Thymus (tissue), 11 donors: ENCODE results near the gene CRYBA4. TPM values are rescaled to one million over a fixed set of nuclear protein-coding genes. Genes with fewer than 3 reads are reported as not detected.

Source experiments
- DNase-seq, 9 donors: peaks; one replicate each; pipeline ENCODE4 v3.0.0-alpha.2; 2013; ENCODE audit warnings: low spot score in 9 of 9, low read depth in 6 of 9, missing footprints in 1 of 9
- H3K27ac ChIP-seq, 2 donors: one replicate each; pipeline ENCODE4 v1.5.1; 2013; ENCODE audit warnings: control low read depth in 1 of 2, low read depth in 1 of 2, low read length in 1 of 2, mild to moderate bottlenecking in 1 of 2, moderate library complexity in 1 of 2
- H3K27me3 ChIP-seq, 2 donors: one replicate each; pipeline ENCODE4 v1.5.1; 2013; ENCODE audit warnings: low read length in 1 of 2; ENCODE audit not compliant: control insufficient read depth in 2 of 2, insufficient read depth in 1 of 2
- H3K36me3 ChIP-seq, 2 donors: one replicate each; pipeline ENCODE4 v1.5.1; 2013; ENCODE audit warnings: low read length in 1 of 2, mild to moderate bottlenecking in 1 of 2, moderate library complexity in 1 of 2; ENCODE audit not compliant: control insufficient read depth in 2 of 2, insufficient read depth in 2 of 2
- H3K4me1 ChIP-seq, 2 donors: one replicate each; pipeline ENCODE4 v1.5.1; 2013; ENCODE audit warnings: low read length in 2 of 2; ENCODE audit not compliant: control insufficient read depth in 2 of 2, insufficient read depth in 2 of 2
- H3K4me3 ChIP-seq, 2 donors: one replicate each; pipeline ENCODE4 v1.5.1; 2013; ENCODE audit warnings: low read length in 2 of 2, control low read depth in 1 of 2, mild to moderate bottlenecking in 1 of 2
- H3K9me3 ChIP-seq, 2 donors: one replicate each; pipeline ENCODE4 v1.5.1; 2013; ENCODE audit warnings: low read length in 1 of 2, mild to moderate bottlenecking in 1 of 2; ENCODE audit not compliant: control insufficient read depth in 2 of 2, insufficient read depth in 1 of 2
- WGBS: extraction: QIAGEN DNeasy Blood & Tissue Kit; methylation state at CpG from one replicate; pipeline ENCODE4 v1.1.7; 2013; 5-methylcytosine and 5-hydroxymethylcytosine counted together
- polyA plus RNA-seq: library from polyadenylated mRNA; stranded (reverse); fragments of 200-250 nt; gene quantifications from one replicate; pipeline ENCODE4 v1.2.3, GENCODE V29; 2013
- total RNA-seq: library from RNA; stranded (reverse); fragments of 120-200 nt; gene quantifications from one replicate; pipeline ENCODE4 v1.2.4, GENCODE V29; 2013
- donor health status: healthy.

The CRYBA4 gene
- total and polyA plus RNA-seq, 2 donors, result 0.47 to 1.6 TPM

DNA sequence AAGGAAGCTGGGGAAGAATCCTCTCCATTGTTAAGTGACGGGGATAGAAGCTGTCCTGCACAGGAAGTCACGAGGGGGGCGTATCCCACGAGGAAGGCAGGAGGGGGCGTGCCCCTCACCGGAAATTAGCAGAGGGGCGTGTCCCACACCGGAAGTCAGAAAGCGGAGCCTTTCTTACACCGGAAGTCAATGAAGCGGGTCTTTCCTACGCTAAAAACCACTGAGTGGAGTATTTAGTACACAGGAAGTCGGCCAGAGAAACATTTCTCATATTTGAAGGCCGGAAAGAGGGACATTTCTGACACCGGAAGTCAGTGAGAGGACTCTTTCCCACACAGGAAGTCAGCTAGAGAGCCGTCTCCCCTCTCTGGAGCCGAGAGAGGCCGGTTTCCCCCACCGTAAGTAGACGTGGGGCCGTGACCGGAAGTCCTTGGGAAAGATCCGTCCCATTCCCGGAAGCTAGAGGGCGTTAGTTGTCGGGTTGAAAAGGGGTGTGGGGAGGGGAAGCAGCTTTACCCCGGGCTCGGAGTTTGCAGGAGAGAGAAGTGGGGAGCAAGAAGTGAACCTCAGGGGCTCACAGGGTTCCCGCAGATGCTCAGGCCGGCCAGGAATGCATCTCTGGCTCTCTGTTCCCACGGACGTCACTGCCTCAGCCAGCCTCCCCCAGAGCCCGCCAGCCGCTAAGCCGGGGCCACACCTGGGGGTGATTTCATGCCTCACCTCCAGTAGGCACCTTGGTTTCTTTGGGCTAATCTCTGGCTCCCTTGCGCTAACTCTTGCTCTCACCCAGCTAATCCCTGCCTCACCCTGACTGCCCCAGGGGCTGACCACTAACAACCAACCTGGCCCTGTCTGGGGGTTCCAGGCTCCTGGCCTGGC, 51.1 kb downstream of the CRYBA4 start:
- Histone ChIP-seq H3K4me1 (peaks cover 19 to 38% of the 10 kb centered on the region in 2 donors), H3K27ac (peak overlapping the region; percentile 99), H3K9me3 (peaks cover 0 to 2% of the 10 kb centered on the region in 2 donors), H3K4me3 (peak overlapping the region; percentile 84 to 93), H3K36me3 (peaks cover 0 to 6% of the 10 kb centered on the region in 2 donors), H3K27me3 (no peaks in the 10 kb centered on the region)
- WGBS, result under 1% methylated on average over 36 of the region's 36 CpGs
- peak; percentile 84 to 97 (median 92) for DNase-seq

DNA sequence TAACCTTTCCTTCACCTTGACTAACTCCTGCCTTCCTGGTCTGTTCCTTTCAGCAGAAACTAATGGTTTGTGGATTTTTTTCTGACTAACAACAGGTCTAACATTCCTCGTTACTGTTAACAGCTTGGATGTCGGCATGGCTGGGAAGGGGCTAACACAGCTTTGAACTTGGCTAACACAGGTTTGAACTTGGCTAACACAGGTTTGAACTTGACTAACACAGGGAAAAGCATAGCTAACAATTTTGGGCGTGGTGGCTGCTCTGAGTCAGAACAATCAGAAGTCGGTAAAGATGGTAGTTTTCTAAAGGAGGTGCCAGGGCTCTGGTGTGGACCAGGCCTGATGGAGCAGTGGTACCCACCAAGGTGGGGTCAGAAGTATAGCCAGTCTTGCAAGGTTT, 51.7 kb downstream of the CRYBA4 start:
- 46% methylated on average over 4 of the region's 4 CpGs for whole genome bisulfite sequencing

DNA sequence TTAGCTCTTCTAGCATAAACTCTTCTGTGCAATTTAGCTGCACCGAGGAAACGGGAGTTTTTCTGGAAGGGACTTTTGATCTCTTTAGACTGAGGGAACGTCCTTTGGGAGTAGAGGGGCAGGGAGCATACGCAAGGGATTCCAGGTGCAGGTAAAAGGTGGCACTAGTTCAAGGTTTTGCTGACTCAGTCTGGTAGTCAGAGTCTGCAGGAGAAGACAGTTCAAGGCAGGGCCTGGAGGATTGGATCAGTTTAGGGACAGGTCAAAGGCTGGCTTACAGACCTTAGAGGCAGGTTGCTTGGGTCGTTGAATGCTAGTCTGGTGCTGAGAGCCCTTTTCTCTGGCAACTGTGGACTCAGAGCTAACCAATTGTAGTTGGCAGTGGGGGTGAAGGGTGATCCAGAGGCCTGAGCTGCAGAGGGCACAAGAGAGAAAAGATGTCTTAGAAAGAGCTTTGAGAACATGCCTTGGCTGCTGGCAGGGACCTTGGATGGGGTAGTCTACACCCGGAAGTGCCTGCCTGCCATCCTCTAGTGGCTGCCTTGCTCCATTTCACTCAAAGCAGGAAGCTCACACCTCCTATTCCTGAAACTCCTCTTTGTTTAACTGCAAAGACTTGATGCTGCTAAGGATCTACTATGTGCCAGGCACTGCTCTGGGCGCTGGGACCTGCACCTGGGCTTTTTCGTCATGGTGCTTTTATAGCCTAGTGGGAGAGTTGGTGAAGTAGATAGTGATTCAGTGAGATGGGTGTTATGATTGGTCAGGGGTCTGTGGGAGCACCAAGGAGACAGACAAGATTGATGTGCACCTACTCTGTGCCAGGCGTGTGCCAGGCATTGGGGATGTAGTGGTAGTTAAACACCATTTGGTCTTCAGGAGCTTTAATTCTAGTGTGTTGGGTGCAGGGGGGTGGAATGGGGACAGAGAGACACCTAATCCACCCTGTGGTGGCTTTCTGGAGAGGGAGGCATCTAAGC, 52.7 kb downstream of the CRYBA4 start:
- DNase-seq, result no peak
- Histone ChIP-seq H3K4me3 (peak overlapping the region; percentile 8 to 84), H3K9me3 (peaks cover 0 to 2% of the 10 kb centered on the region in 2 donors), H3K27ac (peak overlapping the region in 1 of 2 donors; percentile 50), H3K36me3 (peaks cover 0 to 6% of the 10 kb centered on the region in 2 donors), H3K4me1 (peaks cover 19 to 38% of the 10 kb centered on the region in 2 donors), H3K27me3 (no peaks in the 10 kb centered on the region)
- 87% methylated on average over 9 of the region's 9 CpGs for WGBS

More for the DNA sequence above, 51.7 kb downstream of the CRYBA4 start:
- peaks cover 0 to 6% of the 10 kb centered on the region in 2 donors for H3K36me3 ChIP-seq
- H3K4me1 ChIP-seq, result peaks cover 19 to 38% of the 10 kb centered on the region in 2 donors
- no peaks in the 10 kb centered on the region for H3K27me3 ChIP-seq
- H3K4me3 ChIP-seq, result peak overlapping the region; percentile 84 to 93
- peak overlapping the region; percentile 99 for H3K27ac ChIP-seq
- DNase-seq, result peak in 1 of 9 donors; percentile 18
- H3K9me3 ChIP-seq, result peaks cover 0 to 2% of the 10 kb centered on the region in 2 donors

DNA sequence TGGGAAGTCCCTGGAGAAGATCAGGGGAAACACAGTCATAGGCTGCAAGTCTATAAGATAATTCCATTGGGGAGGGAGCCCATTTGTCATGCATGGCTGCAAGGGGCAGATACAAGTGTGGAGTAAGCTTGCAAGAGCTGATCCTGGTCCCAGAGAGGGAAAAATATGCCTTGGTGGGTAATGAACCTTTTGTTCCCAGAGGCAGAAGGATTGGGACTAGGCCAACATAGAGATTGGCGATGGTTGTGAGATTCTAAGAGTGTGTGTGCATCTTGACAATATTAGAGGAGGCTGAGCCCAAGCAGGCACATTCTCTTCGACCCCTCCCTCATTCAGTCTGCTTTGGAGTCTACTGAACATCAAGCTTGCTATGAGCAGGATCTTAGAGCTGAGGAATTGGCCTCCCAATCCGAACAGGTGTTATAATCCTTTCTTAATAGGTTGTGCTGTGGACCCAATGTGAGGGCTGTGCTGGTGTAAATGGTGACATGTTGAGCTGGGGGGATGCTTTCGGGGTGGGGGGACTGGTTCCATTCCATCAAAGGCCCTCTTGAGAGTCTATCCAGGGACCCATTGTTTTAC, 54.0 kb downstream of the CRYBA4 start:
- H3K27me3 ChIP-seq, result no peaks in the 10 kb centered on the region
- H3K4me1 ChIP-seq, result peaks cover 19 to 38% of the 10 kb centered on the region in 2 donors
- H3K9me3 ChIP-seq, result peaks cover 0 to 2% of the 10 kb centered on the region in 2 donors
- DNase-seq, result no peak
- no peak overlapping the region for H3K27ac ChIP-seq
- H3K4me3 ChIP-seq, result no peak overlapping the region
- H3K36me3 ChIP-seq, result peaks cover 8 to 11% of the 10 kb centered on the region in 2 donors
- WGBS, result 98% methylated on average over 4 of the region's 4 CpGs

DNA sequence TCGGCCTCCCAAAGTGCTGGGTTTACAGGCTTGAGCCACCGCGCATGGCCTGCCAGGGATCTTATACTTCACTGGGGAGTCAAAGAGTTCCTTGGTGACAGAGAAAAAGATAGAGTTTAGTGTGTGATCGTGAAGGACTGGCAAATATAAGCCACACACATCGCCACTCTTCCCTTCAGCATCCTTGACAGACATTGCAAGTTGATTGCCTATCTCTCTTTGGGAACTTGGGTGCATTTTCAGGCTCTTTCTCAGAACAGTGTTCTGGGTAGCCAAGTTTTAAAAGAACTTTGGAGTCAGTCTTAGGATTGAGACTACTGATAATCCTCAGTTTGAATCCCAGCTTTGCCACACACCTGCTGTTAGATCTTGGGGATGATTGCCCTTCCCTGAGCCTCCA, 55.5 kb downstream of the CRYBA4 start:
- Histone ChIP-seq H3K4me3 (no peak overlapping the region), H3K4me1 (peaks cover 16 to 24% of the 10 kb centered on the region in 2 donors), H3K36me3 (peaks cover 22 to 23% of the 10 kb centered on the region in 2 donors), H3K9me3 (peaks cover 0 to 2% of the 10 kb centered on the region in 2 donors), H3K27me3 (no peaks in the 10 kb centered on the region), H3K27ac (no peak overlapping the region)
- DNase-seq, result no peak
- 97% methylated on average over 5 of the region's 5 CpGs for WGBS

DNA sequence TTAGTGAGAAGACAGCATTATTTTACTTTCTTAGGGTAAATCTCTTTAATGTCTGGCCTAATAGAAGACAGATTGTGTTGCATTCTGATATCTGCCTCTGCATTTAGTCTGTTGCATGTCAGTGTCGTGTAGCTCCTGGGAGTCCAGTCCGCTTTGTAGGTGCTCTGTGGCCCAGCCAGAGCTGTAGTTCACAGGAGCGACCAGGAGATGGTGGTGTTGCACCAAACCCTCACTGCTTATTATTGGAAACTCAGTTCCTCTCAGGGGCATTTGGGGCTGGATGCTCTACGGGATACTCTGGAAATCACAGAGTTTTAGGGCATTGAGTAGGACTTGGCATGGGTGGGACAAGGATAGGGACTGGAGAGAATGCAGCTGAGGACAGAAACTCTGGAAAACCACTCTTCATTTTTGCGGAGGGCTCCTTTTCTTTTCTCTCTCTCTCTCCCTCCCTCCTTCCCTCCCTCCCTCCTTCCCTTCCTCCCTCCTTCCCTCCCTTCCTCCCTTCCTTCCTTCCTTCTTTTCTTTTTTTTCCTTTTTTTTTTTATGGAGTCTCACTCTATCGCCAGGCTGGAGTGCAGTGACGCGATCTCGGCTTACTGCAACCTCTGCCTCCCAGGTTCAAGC, 57.4 kb downstream of the CRYBA4 start:
- DNase-seq, result peak in 4 of 9 donors; percentile 44 to 74 (median 62)
- Histone ChIP-seq H3K4me3 (no peak overlapping the region), H3K27ac (no peak overlapping the region), H3K4me1 (peaks cover 5 to 9% of the 10 kb centered on the region in 2 donors), H3K36me3 (peaks cover 25 to 26% of the 10 kb centered on the region in 2 donors), H3K27me3 (no peaks in the 10 kb centered on the region), H3K9me3 (no peaks in the 10 kb centered on the region)
- 59% methylated on average over 9 of the region's 9 CpGs for WGBS

Other genes with a start within 250 kb of the CRYBA4 start
- 2.1 TPM for gene ASPHD2, start 192.7 kb upstream of the CRYBA4 start, total RNA-seq
- gene ASPHD2, start 192.7 kb upstream of the CRYBA4 start, polyA plus RNA-seq, result 2.9 TPM
- gene HPS4, start 138.2 kb upstream of the CRYBA4 start, total RNA-seq, result 20.6 TPM
- 32.2 TPM for gene HPS4, start 138.2 kb upstream of the CRYBA4 start, polyA plus RNA-seq
- gene SRRD, start 138.1 kb upstream of the CRYBA4 start, total RNA-seq, result 18.3 TPM
- 18.5 TPM for gene SRRD, start 138.1 kb upstream of the CRYBA4 start, polyA plus RNA-seq
- 39.6 TPM for gene TFIP11, start 109.5 kb upstream of the CRYBA4 start, total RNA-seq
- 32.9 TPM for gene TFIP11, start 109.5 kb upstream of the CRYBA4 start, polyA plus RNA-seq
- 17.0 TPM for gene TPST2, start 31.8 kb upstream of the CRYBA4 start, total RNA-seq
- 20.3 TPM for gene TPST2, start 31.8 kb upstream of the CRYBA4 start, polyA plus RNA-seq
- 0.85 TPM for gene CRYBB1, start 3.9 kb upstream of the CRYBA4 start, total RNA-seq
- 1.7 TPM for gene CRYBB1, start 3.9 kb upstream of the CRYBA4 start, polyA plus RNA-seq
- gene MIAT, start 35.6 kb downstream of the CRYBA4 start, total RNA-seq, result 1.1 TPM
- gene MIAT, start 35.6 kb downstream of the CRYBA4 start, polyA plus RNA-seq, result 2.9 TPM